Fibroblast of lung (primary cell): ENCODE data around the gene SCN8A.

Experiments
- EZH2 ChIP-seq: IDR thresholded peaks from 2 replicates; pipeline ENCODE4 v1.5.1; 2012; ENCODE audit warnings: low read length, control low read depth, mild to moderate bottlenecking; ENCODE audit errors: missing control alignments
- TF ChIP-seq, protein P1 (sequence below), 2 donors: IDR thresholded peaks in 1 of 2; conservative IDR thresholded peaks in 1 of 2; 1 replicate in 1 of 2; 2 replicates in 1 of 2; pipeline ENCODE4 v1.5.1; 2011 to 2012; ENCODE audit warnings: low read length in 2 of 2, control low read depth in 1 of 2, inconsistent platforms in 1 of 2, low read depth in 1 of 2, mild to moderate bottlenecking in 1 of 2

DNA sequence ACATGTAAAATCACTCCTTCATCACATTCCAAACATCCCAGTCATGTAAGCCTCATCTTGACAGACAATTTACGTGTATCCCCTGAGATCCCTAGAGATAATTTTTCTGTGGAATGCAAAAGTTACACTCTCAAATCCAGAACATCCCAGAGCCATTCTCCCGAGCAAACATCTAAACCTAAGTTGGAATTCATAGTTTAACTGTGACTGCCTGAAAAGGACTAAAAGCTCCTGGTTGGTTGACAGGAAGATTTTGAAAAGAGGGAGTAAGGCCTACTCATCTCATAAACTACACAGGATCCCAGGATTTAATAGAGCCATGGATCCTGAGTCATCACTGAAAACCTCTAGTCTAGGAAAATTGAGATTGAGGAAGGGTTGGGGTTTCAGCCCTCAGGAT is 123.6 kb downstream of the SCN8A start:
- TF ChIP-seq, protein P1, sequence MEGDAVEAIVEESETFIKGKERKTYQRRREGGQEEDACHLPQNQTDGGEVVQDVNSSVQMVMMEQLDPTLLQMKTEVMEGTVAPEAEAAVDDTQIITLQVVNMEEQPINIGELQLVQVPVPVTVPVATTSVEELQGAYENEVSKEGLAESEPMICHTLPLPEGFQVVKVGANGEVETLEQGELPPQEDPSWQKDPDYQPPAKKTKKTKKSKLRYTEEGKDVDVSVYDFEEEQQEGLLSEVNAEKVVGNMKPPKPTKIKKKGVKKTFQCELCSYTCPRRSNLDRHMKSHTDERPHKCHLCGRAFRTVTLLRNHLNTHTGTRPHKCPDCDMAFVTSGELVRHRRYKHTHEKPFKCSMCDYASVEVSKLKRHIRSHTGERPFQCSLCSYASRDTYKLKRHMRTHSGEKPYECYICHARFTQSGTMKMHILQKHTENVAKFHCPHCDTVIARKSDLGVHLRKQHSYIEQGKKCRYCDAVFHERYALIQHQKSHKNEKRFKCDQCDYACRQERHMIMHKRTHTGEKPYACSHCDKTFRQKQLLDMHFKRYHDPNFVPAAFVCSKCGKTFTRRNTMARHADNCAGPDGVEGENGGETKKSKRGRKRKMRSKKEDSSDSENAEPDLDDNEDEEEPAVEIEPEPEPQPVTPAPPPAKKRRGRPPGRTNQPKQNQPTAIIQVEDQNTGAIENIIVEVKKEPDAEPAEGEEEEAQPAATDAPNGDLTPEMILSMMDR (conservative IDR thresholded peaks at IDR 0.05 in 1 of 2, IDR thresholded peaks at IDR 0.05 in 1 of 2; ENCODE audit: low read depth in 1 of 2, low read length in 2 of 2): no peak
- no peak for TF ChIP-seq EZH2
